Left ventricle myocardium inferior (tissue), 1 donor: ENCODE measurements around the gene ASXL2. TPM values are rescaled to one million over a fixed set of nuclear protein-coding genes. Genes with fewer than 3 reads are reported as not detected.
"Not testable (repeated sequence)": the region's sequence is repeated elsewhere in the genome, so short reads cannot be mapped to it uniquely, and the experiment has no call there.

ENCODE experiments used
- DNase-seq: peaks from one replicate; pipeline ENCODE4 v3.0.0-alpha.2; 2020
- H3K27ac ChIP-seq: fragments of 200-600 bp; replicated peaks from 2 replicates; pipeline ENCODE4 v1.8.0; 2021
- H3K27me3 ChIP-seq: fragments of 200-600 bp; 2 replicates; pipeline ENCODE4 v1.8.0; 2021; ENCODE audit warnings: low read depth
- H3K36me3 ChIP-seq: fragments of 200-600 bp; 2 replicates; pipeline ENCODE4 v1.8.0; 2021
- H3K4me1 ChIP-seq: fragments of 200-600 bp; 2 replicates; pipeline ENCODE4 v1.8.0; 2021
- H3K4me3 ChIP-seq: fragments of 200-600 bp; 2 replicates; pipeline ENCODE4 v1.8.0; 2021; ENCODE audit warnings: mild to moderate bottlenecking, moderate library complexity
- H3K9me3 ChIP-seq: fragments of 200-600 bp; replicated peaks from 2 replicates; pipeline ENCODE4 v1.8.0; 2021
- intact Hi-C: fragments of 100-400 bp; cut with micrococcal nuclease; formaldehyde crosslinking; loops from one replicate; pipeline ENCODE4 v1.11.0; 2022
- total RNA-seq: library from RNA; stranded (reverse); fragmentation: NEBNext Ultra II Directional; extraction: Animal tissue kit (Norgen Biotek cat#: 25700); gene quantifications from one replicate; pipeline ENCODE4 v1.2.1, GENCODE V29; 2021
- TF ChIP-seq, protein P1 (sequence below): fragments of 200-600 bp; IDR thresholded peaks from 2 replicates; pipeline ENCODE4 v1.8.0; 2021; ENCODE audit warnings: antibody characterized with exemption, mild to moderate bottlenecking, borderline replicate concordance
- donor health status: DM: no; HTN: yes; CAD: no; lungs with severe emphysema.

The ASXL2 gene
- total RNA-seq, 1 donor from 2014 or later = 19.1 TPM

DNA sequence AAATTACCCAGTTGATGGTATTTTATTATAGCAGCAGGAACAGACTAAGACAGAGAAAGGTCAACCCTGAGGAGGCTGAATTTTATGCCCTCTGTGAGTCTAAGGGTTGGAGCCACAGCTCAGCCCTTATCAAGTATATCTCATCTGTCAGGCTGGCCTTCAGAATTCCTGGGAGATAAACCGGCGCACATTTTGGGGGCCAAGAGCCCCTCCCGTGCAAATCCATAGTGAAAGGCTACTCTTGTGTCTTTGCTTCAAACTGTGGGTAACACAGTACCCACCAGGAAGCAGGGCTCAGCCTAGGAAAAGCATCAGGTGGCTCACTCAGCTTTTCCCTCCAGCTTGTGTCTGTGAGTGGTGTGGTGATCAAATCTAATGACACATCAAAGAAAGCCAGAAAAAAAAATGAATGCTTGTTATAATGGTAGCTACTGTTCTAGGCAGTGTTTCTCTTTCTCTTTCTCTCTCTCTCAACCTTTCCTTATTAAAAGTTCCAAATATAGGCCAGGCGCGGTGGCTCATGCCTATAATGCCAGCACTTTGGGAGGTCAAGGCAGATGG, 25.0 kb upstream of the ASXL2 start:
- Histone ChIP-seq H3K9me3 (no peaks in the 10 kb centered on the region), H3K4me1 (no peaks in the 10 kb centered on the region), H3K27ac (no peak overlapping the region), H3K27me3 (no peaks in the 10 kb centered on the region), H3K36me3 (no peaks in the 10 kb centered on the region), H3K4me3 (no peak overlapping the region)
- intact Hi-C loops = no loop called here
- no peak for DNase-seq
- TF ChIP-seq, protein P1, sequence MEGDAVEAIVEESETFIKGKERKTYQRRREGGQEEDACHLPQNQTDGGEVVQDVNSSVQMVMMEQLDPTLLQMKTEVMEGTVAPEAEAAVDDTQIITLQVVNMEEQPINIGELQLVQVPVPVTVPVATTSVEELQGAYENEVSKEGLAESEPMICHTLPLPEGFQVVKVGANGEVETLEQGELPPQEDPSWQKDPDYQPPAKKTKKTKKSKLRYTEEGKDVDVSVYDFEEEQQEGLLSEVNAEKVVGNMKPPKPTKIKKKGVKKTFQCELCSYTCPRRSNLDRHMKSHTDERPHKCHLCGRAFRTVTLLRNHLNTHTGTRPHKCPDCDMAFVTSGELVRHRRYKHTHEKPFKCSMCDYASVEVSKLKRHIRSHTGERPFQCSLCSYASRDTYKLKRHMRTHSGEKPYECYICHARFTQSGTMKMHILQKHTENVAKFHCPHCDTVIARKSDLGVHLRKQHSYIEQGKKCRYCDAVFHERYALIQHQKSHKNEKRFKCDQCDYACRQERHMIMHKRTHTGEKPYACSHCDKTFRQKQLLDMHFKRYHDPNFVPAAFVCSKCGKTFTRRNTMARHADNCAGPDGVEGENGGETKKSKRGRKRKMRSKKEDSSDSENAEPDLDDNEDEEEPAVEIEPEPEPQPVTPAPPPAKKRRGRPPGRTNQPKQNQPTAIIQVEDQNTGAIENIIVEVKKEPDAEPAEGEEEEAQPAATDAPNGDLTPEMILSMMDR = no peak

- no peak for DNase-seq
- Histone ChIP-seq H3K4me3 (no peak overlapping the region), H3K9me3 (no peaks in the 10 kb centered on the region), H3K27me3 (no peaks in the 10 kb centered on the region), H3K27ac (no peak overlapping the region), H3K4me1 (no peaks in the 10 kb centered on the region), H3K36me3 (no peaks in the 10 kb centered on the region)
- TF ChIP-seq, protein P1 = no peak
- intact Hi-C loops = no loop called here
These were observed 21.2 kb upstream of the ASXL2 start for GRCh38 chr2:25899404-25899970.

- H3K4me3 ChIP-seq = no peak overlapping the region
- intact Hi-C loops = no loop called here
- no peaks in the 10 kb centered on the region for H3K36me3 ChIP-seq
These were observed 19.2 kb upstream of the ASXL2 start for GRCh38 chr2:25897506-25897905.

GRCh38 chr2:25896308-25896707, 18.0 kb upstream of the ASXL2 start:
- intact Hi-C loops, DNase-seq, H3K9me3 ChIP-seq, H3K27me3 ChIP-seq, H3K4me1 ChIP-seq, H3K4me3 ChIP-seq, H3K36me3 ChIP-seq, H3K27ac ChIP-seq: not testable (repeated sequence)

More at GRCh38 chr2:25897506-25897905, 19.2 kb upstream of the ASXL2 start:
- H3K27me3 ChIP-seq = no peaks in the 10 kb centered on the region
- H3K4me1 ChIP-seq = no peaks in the 10 kb centered on the region
- TF ChIP-seq, protein P1 = no peak
- H3K9me3 ChIP-seq = no peaks in the 10 kb centered on the region
- no peak for DNase-seq
- H3K27ac ChIP-seq = no peak overlapping the region

DNA sequence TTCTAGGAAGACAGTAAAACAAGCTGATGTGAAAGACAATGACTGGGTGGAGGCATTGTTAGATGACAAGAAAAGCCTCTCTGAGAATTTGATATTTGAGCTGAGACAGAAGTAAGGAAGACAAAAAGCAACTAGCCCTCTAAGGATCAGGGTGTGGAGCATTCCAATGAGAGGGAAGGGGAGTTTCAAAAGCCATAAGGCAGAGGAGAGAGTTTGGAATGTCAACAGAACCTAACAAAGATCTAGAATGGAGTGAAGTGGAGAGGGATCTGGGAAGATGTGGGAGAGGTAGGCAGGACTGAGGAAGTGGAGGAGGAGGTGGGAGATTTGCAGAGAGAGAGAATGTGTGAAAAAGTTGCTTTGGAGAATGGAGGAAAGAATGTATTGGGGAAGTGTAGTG, 17.3 kb upstream of the ASXL2 start:
- Histone ChIP-seq H3K27me3 (no peaks in the 10 kb centered on the region), H3K4me3 (no peak overlapping the region), H3K9me3 (no peaks in the 10 kb centered on the region), H3K27ac (no peak overlapping the region), H3K36me3 (no peaks in the 10 kb centered on the region), H3K4me1 (no peaks in the 10 kb centered on the region)
- TF ChIP-seq, protein P1 = no peak
- DNase-seq = no peak
- intact Hi-C loops = no loop called here

- intact Hi-C loops = no loop called here
- TF ChIP-seq, protein P1 = no peak
- Histone ChIP-seq H3K4me1 (no peaks in the 10 kb centered on the region), H3K27ac (no peak overlapping the region), H3K4me3 (no peak overlapping the region), H3K36me3 (no peaks in the 10 kb centered on the region), H3K27me3 (no peaks in the 10 kb centered on the region), H3K9me3 (no peaks in the 10 kb centered on the region)
- DNase-seq = no peak
These were observed 16.7 kb upstream of the ASXL2 start for GRCh38 chr2:25895018-25895417.
